Measurements from ENCODE around the gene ULK2.

ULK2 gene

DNA sequence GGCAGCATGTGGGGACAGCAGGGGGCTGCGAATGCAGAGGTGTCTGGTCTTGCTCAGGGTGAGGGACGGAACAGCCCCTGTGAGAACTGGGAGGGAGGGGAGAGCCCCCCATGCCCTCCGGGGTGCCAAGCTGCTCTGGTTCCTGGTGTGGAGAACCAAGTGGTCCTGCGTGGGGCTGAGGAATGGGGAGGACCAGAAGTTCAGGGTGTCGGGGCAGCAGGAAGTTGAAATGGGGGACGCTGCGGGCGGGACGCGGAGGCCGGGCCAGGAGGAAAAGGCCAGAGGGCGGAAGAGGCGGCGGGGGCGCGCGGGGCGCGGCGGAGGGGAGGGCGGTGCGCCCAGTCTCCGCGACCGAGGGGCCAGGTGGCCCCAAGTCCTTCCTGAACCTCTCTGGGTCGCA is 123.2 kb downstream of the ULK2 start:
- DNase-seq (ENCODE audit: low read depth in 2 of 2): no peak
- TF ChIP-seq, protein P1, sequence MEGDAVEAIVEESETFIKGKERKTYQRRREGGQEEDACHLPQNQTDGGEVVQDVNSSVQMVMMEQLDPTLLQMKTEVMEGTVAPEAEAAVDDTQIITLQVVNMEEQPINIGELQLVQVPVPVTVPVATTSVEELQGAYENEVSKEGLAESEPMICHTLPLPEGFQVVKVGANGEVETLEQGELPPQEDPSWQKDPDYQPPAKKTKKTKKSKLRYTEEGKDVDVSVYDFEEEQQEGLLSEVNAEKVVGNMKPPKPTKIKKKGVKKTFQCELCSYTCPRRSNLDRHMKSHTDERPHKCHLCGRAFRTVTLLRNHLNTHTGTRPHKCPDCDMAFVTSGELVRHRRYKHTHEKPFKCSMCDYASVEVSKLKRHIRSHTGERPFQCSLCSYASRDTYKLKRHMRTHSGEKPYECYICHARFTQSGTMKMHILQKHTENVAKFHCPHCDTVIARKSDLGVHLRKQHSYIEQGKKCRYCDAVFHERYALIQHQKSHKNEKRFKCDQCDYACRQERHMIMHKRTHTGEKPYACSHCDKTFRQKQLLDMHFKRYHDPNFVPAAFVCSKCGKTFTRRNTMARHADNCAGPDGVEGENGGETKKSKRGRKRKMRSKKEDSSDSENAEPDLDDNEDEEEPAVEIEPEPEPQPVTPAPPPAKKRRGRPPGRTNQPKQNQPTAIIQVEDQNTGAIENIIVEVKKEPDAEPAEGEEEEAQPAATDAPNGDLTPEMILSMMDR (IDR thresholded peaks at IDR 0.05; ENCODE audit: low read depth, low read length): no peak
- peak overlapping the region; percentile 24 to 39 for H3K4me3 ChIP-seq (replicated peaks in 1 of 2; ENCODE audit: low read depth in 2 of 2, low read length in 2 of 2)

DNA sequence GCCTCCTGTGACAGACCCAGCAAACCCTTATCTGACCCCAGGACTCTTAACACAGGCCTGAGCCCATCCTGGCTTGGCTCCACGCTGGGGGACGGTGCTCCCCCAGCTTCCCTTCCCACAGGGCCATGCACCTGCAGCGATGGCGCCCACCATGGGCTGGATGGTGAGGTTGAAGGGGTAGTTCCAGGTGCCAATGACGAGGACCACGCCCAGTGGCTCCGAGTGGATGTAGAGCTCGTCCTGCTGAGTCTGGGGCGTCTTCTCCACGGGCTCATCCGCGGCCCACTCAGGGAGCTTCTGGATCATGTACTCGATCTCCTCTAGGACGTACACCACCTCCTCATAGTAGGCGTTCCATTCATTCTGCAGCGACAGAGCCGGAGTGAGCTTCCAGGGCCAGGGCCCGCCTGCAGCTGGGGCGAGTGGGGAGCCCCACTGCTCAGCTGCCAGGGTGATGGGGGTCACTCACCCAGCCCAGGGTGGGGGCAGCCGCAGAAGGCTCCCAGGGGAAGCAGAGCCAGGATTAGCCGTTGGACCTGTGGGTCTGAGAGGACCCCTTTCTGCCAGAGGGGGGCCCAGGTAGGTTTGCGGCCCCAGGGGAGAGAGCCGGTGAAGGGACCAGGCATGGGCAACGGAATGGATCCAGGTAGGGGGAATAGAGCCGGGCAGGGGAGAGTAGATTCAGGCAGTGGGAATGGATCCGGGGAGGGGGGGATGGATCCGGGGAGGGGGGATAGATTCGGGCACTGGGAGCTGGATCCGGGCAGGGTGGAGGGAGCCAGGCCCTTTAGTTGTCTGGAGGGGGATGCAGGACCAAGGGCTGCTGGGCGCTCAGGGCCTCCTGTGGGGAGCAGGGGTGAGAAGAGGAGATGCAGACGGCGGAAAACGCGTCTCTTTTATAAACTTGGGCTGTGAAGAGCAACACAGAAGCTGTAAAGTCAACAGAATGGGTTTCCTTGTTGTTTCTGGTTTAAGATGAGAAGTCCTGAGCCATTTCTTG is 124.3 kb downstream of the ULK2 start:
- no peak overlapping the region for H3K4me3 ChIP-seq (replicated peaks in 1 of 2; ENCODE audit: low read depth in 2 of 2, low read length in 2 of 2)
- TF ChIP-seq, protein P1 (IDR thresholded peaks at IDR 0.05; ENCODE audit: low read depth, low read length): no peak
- DNase-seq (ENCODE audit: low read depth in 2 of 2): no peak

DNA sequence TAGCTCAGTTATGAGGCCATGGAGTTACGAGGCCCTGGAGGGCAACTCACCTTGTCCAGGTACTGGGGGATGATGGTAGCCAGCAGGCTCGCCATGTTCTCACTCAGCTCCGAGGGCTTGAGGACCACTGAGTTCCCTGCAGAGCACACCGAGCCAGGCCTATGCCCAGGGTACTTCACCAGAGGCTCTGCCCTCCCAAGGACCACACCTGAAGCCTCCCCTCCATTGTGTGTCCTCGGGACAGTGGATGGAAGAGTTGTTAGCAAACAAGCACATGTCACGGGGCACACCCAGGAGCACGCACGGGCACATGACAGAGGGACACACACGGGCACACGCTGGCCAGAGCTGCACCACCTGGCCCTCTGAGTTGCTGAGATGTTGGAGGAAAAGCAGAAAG is 125.2 kb downstream of the ULK2 start:
- TF ChIP-seq, protein P1 (IDR thresholded peaks at IDR 0.05; ENCODE audit: low read depth, low read length): no peak
- DNase-seq (ENCODE audit: low read depth in 2 of 2): no peak
- H3K4me3 ChIP-seq (replicated peaks in 1 of 2; ENCODE audit: low read depth in 2 of 2, low read length in 2 of 2): no peak overlapping the region

DNA sequence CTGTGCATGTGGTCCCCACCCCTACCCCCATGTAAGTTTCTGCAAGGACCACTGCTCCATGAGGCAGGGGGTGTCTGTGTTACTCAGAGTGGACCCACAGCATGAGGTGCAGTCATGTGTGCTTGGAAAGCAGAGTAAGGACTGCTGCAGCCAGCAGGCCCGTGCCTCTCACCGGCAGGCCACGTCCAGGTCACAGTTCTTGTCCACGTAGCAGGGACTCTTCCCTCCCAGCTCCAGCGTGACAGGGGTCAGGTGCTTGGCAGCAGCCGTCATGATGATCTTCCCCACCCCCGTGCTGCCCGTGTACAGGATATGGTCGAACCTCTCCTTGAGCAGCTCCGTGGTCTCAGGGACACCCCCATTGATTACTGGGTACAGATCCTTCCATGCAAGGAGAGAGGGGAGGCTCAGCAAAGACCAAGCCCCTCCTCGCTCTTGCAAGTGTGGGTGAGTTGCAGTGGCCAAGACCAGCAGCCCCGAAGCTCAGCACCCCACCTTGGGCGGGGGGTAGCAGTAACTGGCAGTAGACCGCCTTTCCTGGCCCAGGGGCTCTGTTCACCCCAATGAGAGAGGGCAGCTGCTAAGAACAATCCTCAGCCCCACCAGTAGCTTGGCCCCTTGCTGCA is 125.8 kb downstream of the ULK2 start:
- TF ChIP-seq, protein P1 (IDR thresholded peaks at IDR 0.05; ENCODE audit: low read depth, low read length): no peak
- DNase-seq (ENCODE audit: low read depth in 2 of 2): no peak
- no peak overlapping the region for H3K4me3 ChIP-seq (replicated peaks in 1 of 2; ENCODE audit: low read depth in 2 of 2, low read length in 2 of 2)

DNA sequence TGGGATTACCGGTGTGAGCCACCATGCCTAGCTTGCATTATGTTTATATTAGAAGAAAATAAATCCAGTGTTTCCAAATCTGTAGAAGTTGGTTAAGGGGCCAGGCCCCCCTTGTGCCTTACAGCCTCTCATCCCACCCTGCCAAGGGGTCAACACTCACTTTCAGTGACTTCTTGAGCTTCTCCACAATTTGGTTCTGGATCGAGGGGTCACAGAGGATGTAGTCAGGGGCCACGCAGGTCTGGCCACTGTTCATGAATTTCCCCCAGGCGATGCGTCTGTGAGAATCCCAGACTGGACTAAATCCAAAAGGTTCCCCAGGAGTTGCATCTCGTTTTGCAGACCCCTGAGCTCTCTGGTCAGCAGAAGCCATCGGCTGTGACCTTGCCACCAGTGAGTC is 126.8 kb downstream of the ULK2 start:
- TF ChIP-seq, protein P1 (IDR thresholded peaks at IDR 0.05; ENCODE audit: low read depth, low read length): no peak
- no peak overlapping the region for H3K4me3 ChIP-seq (replicated peaks in 1 of 2; ENCODE audit: low read depth in 2 of 2, low read length in 2 of 2)
- DNase-seq (ENCODE audit: low read depth in 2 of 2): no peak

DNA sequence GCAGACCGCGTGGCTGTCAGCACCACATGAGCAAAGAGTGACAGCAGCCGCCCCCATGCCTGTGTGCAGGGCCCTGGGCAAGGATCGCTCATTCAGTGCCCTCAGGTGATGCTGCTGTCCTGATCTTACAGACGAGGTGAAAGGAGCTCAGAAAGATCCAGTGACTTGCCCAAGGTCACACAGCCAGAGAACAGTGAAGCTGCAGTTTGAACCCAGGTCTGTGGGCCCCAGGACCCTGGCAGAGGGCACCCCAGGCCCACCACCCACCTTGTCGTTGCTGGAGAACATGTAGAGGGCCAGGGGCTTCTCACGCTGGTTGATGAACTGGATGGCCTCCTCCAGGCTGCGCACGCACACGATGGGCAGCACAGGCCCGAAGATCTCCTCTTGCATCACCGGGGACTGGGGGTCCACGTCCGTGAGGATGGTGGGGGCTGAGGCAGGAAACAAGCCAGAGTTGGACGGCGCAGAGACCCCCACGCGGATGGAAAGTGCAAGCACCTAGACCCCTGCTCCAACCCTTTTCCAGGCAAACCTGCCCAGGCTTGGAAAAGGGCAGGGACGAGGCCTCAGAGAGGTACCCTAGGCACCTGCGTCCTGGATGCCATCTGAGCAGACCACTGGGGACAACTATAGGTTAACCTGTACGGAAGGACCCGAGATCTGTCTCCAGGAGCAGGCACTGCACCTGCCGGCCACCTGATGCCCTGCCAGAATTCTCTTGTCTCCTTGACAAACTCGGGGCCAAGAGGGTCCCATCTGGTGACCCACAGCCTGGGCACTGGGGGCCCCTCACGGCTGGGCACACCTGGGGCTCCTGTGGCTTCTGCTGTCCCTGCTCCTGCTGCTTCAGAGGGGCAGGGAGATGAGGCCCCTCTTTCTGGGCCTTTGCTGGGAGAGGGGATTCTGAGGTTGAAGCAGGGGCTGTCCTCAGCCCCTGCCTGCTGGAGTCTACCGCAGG is 128.2 kb downstream of the ULK2 start:
- TF ChIP-seq, protein P1 (IDR thresholded peaks at IDR 0.05; ENCODE audit: low read depth, low read length): no peak
- DNase-seq (ENCODE audit: low read depth in 2 of 2): no peak
- H3K4me3 ChIP-seq (replicated peaks in 1 of 2; ENCODE audit: low read depth in 2 of 2, low read length in 2 of 2): no peak overlapping the region

Measured in cardiac fibroblast (primary cell).